HEK293 (cell line): ENCODE data around the gene CSRP1.

Source experiments
- ATF2 ChIP-seq: fragments of 450-650 bp; formaldehyde crosslinking; IDR thresholded peaks from 2 replicates; pipeline ENCODE4 v1.5.1; 2016; ENCODE audit warnings: missing biosample characterization, missing genetic modification characterization, low read depth
- GLI2 ChIP-seq: fragments of 450-650 bp; formaldehyde crosslinking; IDR thresholded peaks from 2 replicates; pipeline ENCODE4; 2017; ENCODE audit warnings: missing biosample characterization, missing genetic modification characterization, low read depth, borderline replicate concordance
- HOXD13 ChIP-seq: sonication (generic); formaldehyde crosslinking; IDR thresholded peaks from 2 replicates; pipeline ENCODE4 v1.8.0; 2022; ENCODE audit warnings: missing genetic modification reagents, borderline replicate concordance
- MZF1 ChIP-seq: fragments of 450-650 bp; formaldehyde crosslinking; IDR thresholded peaks from 2 replicates; pipeline ENCODE4 v1.5.1; 2017; ENCODE audit warnings: missing biosample characterization, missing genetic modification characterization, borderline replicate concordance
- PRDM6 ChIP-seq: fragments of 450-650 bp; formaldehyde crosslinking; IDR thresholded peaks from 2 replicates; pipeline ENCODE4 v1.5.1; 2017; ENCODE audit warnings: missing biosample characterization, missing genetic modification characterization
- REPIN1 ChIP-seq: fragments of 450-650 bp; formaldehyde crosslinking; IDR thresholded peaks from 2 replicates; pipeline ENCODE4 v1.5.1; 2017; ENCODE audit warnings: missing biosample characterization, missing genetic modification characterization, low read depth
- SP2 ChIP-seq: fragments of 450-650 bp; formaldehyde crosslinking; IDR thresholded peaks from 2 replicates; pipeline ENCODE4 v1.5.1; 2016; ENCODE audit warnings: missing biosample characterization, missing genetic modification characterization
- ZBTB1 ChIP-seq: fragments of 450-650 bp; formaldehyde crosslinking; IDR thresholded peaks from 2 replicates; pipeline ENCODE4 v1.5.1; 2016; ENCODE audit warnings: missing biosample characterization, missing genetic modification characterization
- ZNF239 ChIP-seq: fragments of 450-650 bp; formaldehyde crosslinking; IDR thresholded peaks from 2 replicates; pipeline ENCODE4 v1.5.1; 2016; ENCODE audit warnings: missing biosample characterization, missing genetic modification characterization
- ZNF266 ChIP-seq: fragments of 450-650 bp; formaldehyde crosslinking; IDR thresholded peaks from 2 replicates; pipeline ENCODE4 v1.5.1; 2016; ENCODE audit warnings: missing biosample characterization, missing genetic modification characterization, low read depth
- ZNF324 ChIP-seq: fragments of 450-650 bp; formaldehyde crosslinking; IDR thresholded peaks from 2 replicates; pipeline ENCODE4 v1.5.1; 2016; ENCODE audit warnings: missing biosample characterization, missing genetic modification characterization
- ZNF354C ChIP-seq: fragments of 450-650 bp; formaldehyde crosslinking; IDR thresholded peaks from 2 replicates; pipeline ENCODE4 v1.5.1; 2016; ENCODE audit warnings: missing biosample characterization, missing genetic modification characterization, low read depth, borderline replicate concordance
- ZNF366 ChIP-seq: fragments of 450-650 bp; formaldehyde crosslinking; conservative IDR thresholded peaks from 2 replicates; pipeline ENCODE4 v1.5.1; 2016; ENCODE audit warnings: missing biosample characterization, missing genetic modification characterization
- ZNF37A ChIP-seq: fragments of 450-650 bp; IDR thresholded peaks from 2 replicates; pipeline ENCODE4 v1.5.1; 2018; ENCODE audit warnings: missing biosample characterization, missing genetic modification characterization
- ZNF473 ChIP-seq: fragments of 450-650 bp; formaldehyde crosslinking; IDR thresholded peaks from 2 replicates; pipeline ENCODE4 v1.5.1; 2017; ENCODE audit warnings: missing biosample characterization, missing genetic modification characterization
- ZNF501 ChIP-seq: fragments of 450-650 bp; formaldehyde crosslinking; IDR thresholded peaks from 2 replicates; pipeline ENCODE4 v1.5.1; 2016; ENCODE audit warnings: missing biosample characterization, missing genetic modification characterization
- ZNF510 ChIP-seq: fragments of 450-650 bp; formaldehyde crosslinking; IDR thresholded peaks from 2 replicates; pipeline ENCODE4 v1.5.1; 2018; ENCODE audit warnings: mild to moderate bottlenecking, missing genetic modification characterization, missing biosample characterization; ENCODE audit not compliant: insufficient replicate concordance
- ZNF571 ChIP-seq: fragments of 450-650 bp; formaldehyde crosslinking; IDR thresholded peaks from 2 replicates; pipeline ENCODE4 v1.5.0; 2017; ENCODE audit warnings: missing biosample characterization, missing genetic modification characterization
- ZNF658 ChIP-seq: fragments of 450-650 bp; formaldehyde crosslinking; IDR thresholded peaks from 2 replicates; pipeline ENCODE4; 2016; ENCODE audit warnings: missing biosample characterization, missing genetic modification characterization
- ZNF830 ChIP-seq: fragments of 450-650 bp; IDR thresholded peaks from 2 replicates; pipeline ENCODE4 v1.5.0; 2018; ENCODE audit warnings: missing biosample characterization, missing genetic modification characterization, low read depth, mild to moderate bottlenecking, moderate library complexity
- ZNF837 ChIP-seq: fragments of 450-650 bp; formaldehyde crosslinking; IDR thresholded peaks from 2 replicates; pipeline ENCODE4 v1.5.1; 2016; ENCODE audit warnings: missing biosample characterization, missing genetic modification characterization
- TF ChIP-seq, protein P1 (sequence below): fragments of 450-650 bp; formaldehyde crosslinking; IDR thresholded peaks from 2 replicates; pipeline ENCODE4 v1.5.1; 2016; ENCODE audit warnings: missing biosample characterization, missing genetic modification characterization, borderline replicate concordance
- TF ChIP-seq, protein P2 (sequence below): fragments of 450-650 bp; formaldehyde crosslinking; IDR thresholded peaks from 2 replicates; pipeline ENCODE4; 2016; ENCODE audit warnings: missing biosample characterization, missing genetic modification characterization
- TF ChIP-seq, protein P3 (sequence below): fragments of 450-650 bp; formaldehyde crosslinking; IDR thresholded peaks from 2 replicates; pipeline ENCODE4 v1.5.1; 2017; ENCODE audit warnings: missing biosample characterization, missing genetic modification characterization
- TF ChIP-seq, protein P4 (sequence below): fragments of 450-650 bp; IDR thresholded peaks from 2 replicates; pipeline ENCODE4 v1.5.1; 2018; ENCODE audit warnings: missing biosample characterization, missing genetic modification characterization

The CSRP1 gene

GRCh38 chr1:201539561-201540431, 32.9 kb upstream of the CSRP1 start (continued):
- TF ChIP-seq, protein P1, sequence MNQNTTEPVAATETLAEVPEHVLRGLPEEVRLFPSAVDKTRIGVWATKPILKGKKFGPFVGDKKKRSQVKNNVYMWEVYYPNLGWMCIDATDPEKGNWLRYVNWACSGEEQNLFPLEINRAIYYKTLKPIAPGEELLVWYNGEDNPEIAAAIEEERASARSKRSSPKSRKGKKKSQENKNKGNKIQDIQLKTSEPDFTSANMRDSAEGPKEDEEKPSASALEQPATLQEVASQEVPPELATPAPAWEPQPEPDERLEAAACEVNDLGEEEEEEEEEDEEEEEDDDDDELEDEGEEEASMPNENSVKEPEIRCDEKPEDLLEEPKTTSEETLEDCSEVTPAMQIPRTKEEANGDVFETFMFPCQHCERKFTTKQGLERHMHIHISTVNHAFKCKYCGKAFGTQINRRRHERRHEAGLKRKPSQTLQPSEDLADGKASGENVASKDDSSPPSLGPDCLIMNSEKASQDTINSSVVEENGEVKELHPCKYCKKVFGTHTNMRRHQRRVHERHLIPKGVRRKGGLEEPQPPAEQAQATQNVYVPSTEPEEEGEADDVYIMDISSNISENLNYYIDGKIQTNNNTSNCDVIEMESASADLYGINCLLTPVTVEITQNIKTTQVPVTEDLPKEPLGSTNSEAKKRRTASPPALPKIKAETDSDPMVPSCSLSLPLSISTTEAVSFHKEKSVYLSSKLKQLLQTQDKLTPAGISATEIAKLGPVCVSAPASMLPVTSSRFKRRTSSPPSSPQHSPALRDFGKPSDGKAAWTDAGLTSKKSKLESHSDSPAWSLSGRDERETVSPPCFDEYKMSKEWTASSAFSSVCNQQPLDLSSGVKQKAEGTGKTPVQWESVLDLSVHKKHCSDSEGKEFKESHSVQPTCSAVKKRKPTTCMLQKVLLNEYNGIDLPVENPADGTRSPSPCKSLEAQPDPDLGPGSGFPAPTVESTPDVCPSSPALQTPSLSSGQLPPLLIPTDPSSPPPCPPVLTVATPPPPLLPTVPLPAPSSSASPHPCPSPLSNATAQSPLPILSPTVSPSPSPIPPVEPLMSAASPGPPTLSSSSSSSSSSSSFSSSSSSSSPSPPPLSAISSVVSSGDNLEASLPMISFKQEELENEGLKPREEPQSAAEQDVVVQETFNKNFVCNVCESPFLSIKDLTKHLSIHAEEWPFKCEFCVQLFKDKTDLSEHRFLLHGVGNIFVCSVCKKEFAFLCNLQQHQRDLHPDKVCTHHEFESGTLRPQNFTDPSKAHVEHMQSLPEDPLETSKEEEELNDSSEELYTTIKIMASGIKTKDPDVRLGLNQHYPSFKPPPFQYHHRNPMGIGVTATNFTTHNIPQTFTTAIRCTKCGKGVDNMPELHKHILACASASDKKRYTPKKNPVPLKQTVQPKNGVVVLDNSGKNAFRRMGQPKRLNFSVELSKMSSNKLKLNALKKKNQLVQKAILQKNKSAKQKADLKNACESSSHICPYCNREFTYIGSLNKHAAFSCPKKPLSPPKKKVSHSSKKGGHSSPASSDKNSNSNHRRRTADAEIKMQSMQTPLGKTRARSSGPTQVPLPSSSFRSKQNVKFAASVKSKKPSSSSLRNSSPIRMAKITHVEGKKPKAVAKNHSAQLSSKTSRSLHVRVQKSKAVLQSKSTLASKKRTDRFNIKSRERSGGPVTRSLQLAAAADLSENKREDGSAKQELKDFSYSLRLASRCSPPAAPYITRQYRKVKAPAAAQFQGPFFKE (tag by site-specific recombination) = no peak
- no peak for TF ChIP-seq REPIN1 (tag by site-specific recombination)
- TF ChIP-seq, protein P2, sequence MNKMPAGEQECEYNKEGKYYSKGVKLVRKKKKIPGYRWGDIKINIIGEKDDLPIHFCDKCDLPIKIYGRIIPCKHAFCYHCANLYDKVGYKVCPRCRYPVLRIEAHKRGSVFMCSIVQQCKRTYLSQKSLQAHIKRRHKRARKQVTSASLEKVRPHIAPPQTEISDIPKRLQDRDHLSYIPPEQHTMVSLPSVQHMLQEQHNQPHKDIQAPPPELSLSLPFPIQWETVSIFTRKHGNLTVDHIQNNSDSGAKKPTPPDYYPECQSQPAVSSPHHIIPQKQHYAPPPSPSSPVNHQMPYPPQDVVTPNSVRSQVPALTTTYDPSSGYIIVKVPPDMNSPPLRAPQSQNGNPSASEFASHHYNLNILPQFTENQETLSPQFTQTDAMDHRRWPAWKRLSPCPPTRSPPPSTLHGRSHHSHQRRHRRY = no peak
- no peak for TF ChIP-seq ATF2 (tag by site-specific recombination)
- no peak for TF ChIP-seq ZNF473 (tag by site-specific recombination)
- TF ChIP-seq ZBTB1 = no peak
- TF ChIP-seq ZNF354C (tag by site-specific recombination) = no peak
- peak; percentile 16; the same call in 1 of the 2 replicates for TF ChIP-seq ZNF324 (tag by site-specific recombination)
- no peak for TF ChIP-seq ZNF510 (tag by site-specific recombination)
- no peak for TF ChIP-seq ZNF37A (tag by site-specific recombination)
- TF ChIP-seq HOXD13 (CRISPR knock-in tag) = no peak
- TF ChIP-seq ZNF501 = no peak; the same call in 1 of the 2 replicates
- no peak for TF ChIP-seq GLI2
- TF ChIP-seq, protein P3, sequence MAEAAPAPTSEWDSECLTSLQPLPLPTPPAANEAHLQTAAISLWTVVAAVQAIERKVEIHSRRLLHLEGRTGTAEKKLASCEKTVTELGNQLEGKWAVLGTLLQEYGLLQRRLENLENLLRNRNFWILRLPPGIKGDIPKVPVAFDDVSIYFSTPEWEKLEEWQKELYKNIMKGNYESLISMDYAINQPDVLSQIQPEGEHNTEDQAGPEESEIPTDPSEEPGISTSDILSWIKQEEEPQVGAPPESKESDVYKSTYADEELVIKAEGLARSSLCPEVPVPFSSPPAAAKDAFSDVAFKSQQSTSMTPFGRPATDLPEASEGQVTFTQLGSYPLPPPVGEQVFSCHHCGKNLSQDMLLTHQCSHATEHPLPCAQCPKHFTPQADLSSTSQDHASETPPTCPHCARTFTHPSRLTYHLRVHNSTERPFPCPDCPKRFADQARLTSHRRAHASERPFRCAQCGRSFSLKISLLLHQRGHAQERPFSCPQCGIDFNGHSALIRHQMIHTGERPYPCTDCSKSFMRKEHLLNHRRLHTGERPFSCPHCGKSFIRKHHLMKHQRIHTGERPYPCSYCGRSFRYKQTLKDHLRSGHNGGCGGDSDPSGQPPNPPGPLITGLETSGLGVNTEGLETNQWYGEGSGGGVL = peak; percentile 94
- no peak for TF ChIP-seq ZNF830 (tag by site-specific recombination)
- TF ChIP-seq SP2 = peak; percentile 82
- peak; percentile 66 for TF ChIP-seq MZF1 (tag by site-specific recombination)
- TF ChIP-seq ZNF366 (tag by site-specific recombination) = peak; percentile 76
- no peak for TF ChIP-seq ZNF658 (tag by site-specific recombination)
- no peak for TF ChIP-seq ZNF571
- TF ChIP-seq ZNF837 (tag by site-specific recombination) = no peak
- TF ChIP-seq ZNF239 (tag by site-specific recombination) = no peak
- no peak for TF ChIP-seq ZNF266 (tag by site-specific recombination)
- TF ChIP-seq PRDM6 (tag by site-specific recombination) = no peak
- TF ChIP-seq, protein P4, sequence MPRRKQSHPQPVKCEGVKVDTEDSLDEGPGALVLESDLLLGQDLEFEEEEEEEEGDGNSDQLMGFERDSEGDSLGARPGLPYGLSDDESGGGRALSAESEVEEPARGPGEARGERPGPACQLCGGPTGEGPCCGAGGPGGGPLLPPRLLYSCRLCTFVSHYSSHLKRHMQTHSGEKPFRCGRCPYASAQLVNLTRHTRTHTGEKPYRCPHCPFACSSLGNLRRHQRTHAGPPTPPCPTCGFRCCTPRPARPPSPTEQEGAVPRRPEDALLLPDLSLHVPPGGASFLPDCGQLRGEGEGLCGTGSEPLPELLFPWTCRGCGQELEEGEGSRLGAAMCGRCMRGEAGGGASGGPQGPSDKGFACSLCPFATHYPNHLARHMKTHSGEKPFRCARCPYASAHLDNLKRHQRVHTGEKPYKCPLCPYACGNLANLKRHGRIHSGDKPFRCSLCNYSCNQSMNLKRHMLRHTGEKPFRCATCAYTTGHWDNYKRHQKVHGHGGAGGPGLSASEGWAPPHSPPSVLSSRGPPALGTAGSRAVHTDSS (tag by site-specific recombination) = no peak
